Measurements from ENCODE around the gene TSPO. TPM values are rescaled to one million over a fixed set of nuclear protein-coding genes. Genes with fewer than 3 reads are reported as not detected.

TSPO gene
- total and polyA plus RNA-seq, 7 experiments from 2014 or later: 56.1 to 357 (median 102) TPM

DNA sequence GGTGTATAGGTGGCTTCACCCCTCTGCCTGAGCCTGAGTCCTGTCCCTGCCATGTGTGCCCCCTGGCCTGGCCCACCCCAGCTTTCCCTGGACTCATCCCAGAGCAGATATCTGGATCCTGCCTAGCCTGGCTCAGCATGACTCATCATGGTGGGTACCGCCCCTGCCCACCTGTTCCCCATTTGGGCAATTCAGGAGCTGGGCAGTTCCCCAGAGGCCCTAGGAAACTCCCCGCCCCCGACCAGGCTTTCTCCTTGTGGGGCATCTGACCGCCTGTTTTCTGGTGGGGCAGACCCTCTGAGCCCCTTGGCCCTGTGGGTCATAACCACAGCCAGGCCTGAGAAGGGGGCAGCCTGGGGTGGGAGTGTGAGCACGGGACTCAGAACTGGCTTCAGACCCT lies 4.4 kb downstream of the TSPO start:
- Histone ChIP-seq H3K4me1 (ENCODE audit: control insufficient read depth in 2 of 2, insufficient read depth in 2 of 2, low read length in 2 of 2) (peaks cover 5 to 10% of the 10 kb centered on the region in 2 donors), H3K9me3 (ENCODE audit: control insufficient read depth in 2 of 3, low read length in 3 of 3) (no peaks in the 10 kb centered on the region), H3K27me3 (ENCODE audit: control insufficient read depth in 2 of 2, insufficient read depth in 2 of 2, low read length in 2 of 2) (no peaks in the 10 kb centered on the region), H3K4me3 (ENCODE audit: low read length) (no peak overlapping the region), H3K27ac (ENCODE audit: low read depth, low read length) (no peak overlapping the region), H3K36me3 (ENCODE audit: control insufficient read depth in 2 of 3, insufficient read depth in 3 of 3, low read length in 3 of 3) (peaks cover 0 to 33% (median 4%) of the 10 kb centered on the region in 3 experiments)
- DNase-seq (no peak), ATAC-seq (no peak)
- Mint-ChIP-seq H3K9me3 (no peaks in the 10 kb centered on the region), H3K27me3 (no peaks in the 10 kb centered on the region), H3K4me3 (peak overlapping the region in 1 of 10 donors; percentile 63), H3K4me1 (peaks cover 8 to 35% (median 13%) of the 10 kb centered on the region in 7 donors), H3K27ac (no peak overlapping the region), H3K36me3 (peaks cover 0 to 4% (median 2%) of the 10 kb centered on the region in 5 donors)
- ChIA-PET CTCF (no interaction called here), POLR2A (no interaction called here)
- intact Hi-C loops (cut with micrococcal nuclease): no loop called here

GRCh38 chr22:43156413-43156812 lies 5.1 kb downstream of the TSPO start:
- H3K27me3 Mint-ChIP-seq: no peaks in the 10 kb centered on the region
- H3K27me3 ChIP-seq (ENCODE audit: control insufficient read depth in 2 of 2, insufficient read depth in 2 of 2, low read length in 2 of 2): no peaks in the 10 kb centered on the region
- H3K27ac Mint-ChIP-seq: peak overlapping the region in 2 of 9 donors; percentile 25 to 65
- H3K4me1 ChIP-seq (ENCODE audit: control insufficient read depth in 2 of 2, insufficient read depth in 2 of 2, low read length in 2 of 2): peaks cover 5 to 7% of the 10 kb centered on the region in 2 donors
- no peak for DNase-seq
- no peak overlapping the region for H3K27ac ChIP-seq (ENCODE audit: low read depth, low read length)
- CTCF ChIA-PET: no interaction called here
- POLR2A ChIA-PET: no interaction called here
- H3K36me3 ChIP-seq (ENCODE audit: control insufficient read depth in 2 of 3, insufficient read depth in 3 of 3, low read length in 3 of 3): peaks cover 0 to 38% (median 4%) of the 10 kb centered on the region in 3 experiments
- H3K9me3 Mint-ChIP-seq: no peaks in the 10 kb centered on the region
- no peak overlapping the region for H3K4me3 ChIP-seq (ENCODE audit: low read length)
- ATAC-seq: no peak
- no peaks in the 10 kb centered on the region for H3K9me3 ChIP-seq (ENCODE audit: control insufficient read depth in 2 of 3, low read length in 3 of 3)
- intact Hi-C loops (cut with micrococcal nuclease): no loop called here
- H3K4me1 Mint-ChIP-seq: peaks cover 8 to 32% (median 8%) of the 10 kb centered on the region in 7 donors
- H3K4me3 Mint-ChIP-seq: peak overlapping the region in 1 of 10 donors; percentile 63
- peaks cover 0 to 4% (median 2%) of the 10 kb centered on the region in 5 donors for H3K36me3 Mint-ChIP-seq

DNA sequence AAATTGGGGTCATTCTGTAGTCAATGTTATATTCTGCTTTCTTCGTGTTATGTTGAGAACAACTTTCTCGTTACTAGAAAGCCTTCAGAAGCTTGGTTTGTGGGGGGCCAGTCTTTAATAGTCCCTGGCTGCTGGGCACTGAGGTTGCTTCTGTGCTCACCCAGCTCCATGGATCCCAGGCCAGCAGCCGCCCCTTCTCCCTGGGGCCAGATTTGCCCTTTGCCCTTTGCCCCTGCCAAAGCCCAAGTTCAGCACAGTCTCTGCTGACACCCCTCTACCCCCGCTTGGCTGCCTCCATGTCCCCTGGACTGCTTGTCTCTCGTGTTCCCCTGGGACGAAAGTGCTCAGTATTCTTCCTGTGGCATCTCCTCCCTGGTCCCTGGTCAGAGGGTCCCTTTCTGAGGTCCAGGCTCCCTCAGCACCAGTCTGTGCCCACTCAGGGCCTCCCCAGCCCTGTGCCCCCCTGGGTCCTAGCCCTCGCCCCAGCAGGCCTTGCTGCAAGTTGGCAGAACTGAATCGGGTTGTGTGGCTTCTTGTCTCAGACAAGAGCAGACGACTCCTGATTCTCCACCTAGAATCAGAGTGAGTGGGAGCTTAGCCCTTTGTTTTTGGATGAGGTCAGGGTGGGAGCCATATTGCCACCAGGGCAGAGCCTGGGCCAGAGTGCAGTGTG lies 6.7 kb downstream of the TSPO start:
- Histone ChIP-seq H3K27ac (ENCODE audit: low read depth, low read length) (no peak overlapping the region), H3K4me1 (ENCODE audit: control insufficient read depth in 2 of 2, insufficient read depth in 2 of 2, low read length in 2 of 2) (peaks cover under 1% of the 10 kb centered on the region in 2 donors), H3K4me3 (ENCODE audit: low read length) (no peak overlapping the region), H3K9me3 (ENCODE audit: control insufficient read depth in 2 of 3, low read length in 3 of 3) (no peaks in the 10 kb centered on the region), H3K36me3 (ENCODE audit: control insufficient read depth in 2 of 3, insufficient read depth in 3 of 3, low read length in 3 of 3) (peaks cover 0 to 41% (median 4%) of the 10 kb centered on the region in 3 experiments), H3K27me3 (ENCODE audit: control insufficient read depth in 2 of 2, insufficient read depth in 2 of 2, low read length in 2 of 2) (no peaks in the 10 kb centered on the region)
- Mint-ChIP-seq H3K27me3 (no peaks in the 10 kb centered on the region), H3K36me3 (peaks cover 0 to 4% (median 2%) of the 10 kb centered on the region in 5 donors), H3K27ac (peak overlapping the region in 3 of 9 donors; percentile 22 to 78 (median 60)), H3K9me3 (no peaks in the 10 kb centered on the region), H3K4me3 (no peak overlapping the region), H3K4me1 (peaks cover 1 to 24% (median 9%) of the 10 kb centered on the region in 7 donors)
- DNase-seq (no peak), ATAC-seq (no peak)
- ChIA-PET POLR2A (interaction anchor here (1.0 kb wide), 1 partner anchor 23 kb away, joined by 3 read pairs; no protein-coding TSS in a partner anchor), CTCF (interaction anchor here (0.6 kb wide), 1 partner anchor 1190 kb away, joined by 3 read pairs; no protein-coding TSS in a partner anchor)
- intact Hi-C loops (cut with micrococcal nuclease): no loop called here

GRCh38 chr22:43158778-43159483 lies 7.6 kb downstream of the TSPO start:
- H3K4me3 ChIP-seq (ENCODE audit: low read length): no peak overlapping the region

GRCh38 chr22:43159484-43160178 lies 8.3 kb downstream of the TSPO start:
- Histone ChIP-seq H3K27ac (ENCODE audit: low read depth, low read length) (no peak overlapping the region), H3K4me3 (ENCODE audit: low read length) (no peak overlapping the region), H3K9me3 (ENCODE audit: control insufficient read depth in 2 of 3, low read length in 3 of 3) (no peaks in the 10 kb centered on the region), H3K36me3 (ENCODE audit: control insufficient read depth in 2 of 3, insufficient read depth in 3 of 3, low read length in 3 of 3) (peaks cover 0 to 42% (median 4%) of the 10 kb centered on the region in 3 experiments), H3K4me1 (ENCODE audit: control insufficient read depth in 2 of 2, insufficient read depth in 2 of 2, low read length in 2 of 2) (no peaks in the 10 kb centered on the region), H3K27me3 (ENCODE audit: control insufficient read depth in 2 of 2, insufficient read depth in 2 of 2, low read length in 2 of 2) (no peaks in the 10 kb centered on the region)
- ChIA-PET POLR2A (no interaction called here), CTCF (no interaction called here)
- Mint-ChIP-seq H3K9me3 (no peaks in the 10 kb centered on the region), H3K27me3 (no peaks in the 10 kb centered on the region), H3K4me3 (no peak overlapping the region), H3K4me1 (peaks cover 0 to 24% (median 13%) of the 10 kb centered on the region in 7 donors), H3K36me3 (peaks cover 0 to 4% (median 3%) of the 10 kb centered on the region in 5 donors), H3K27ac (no peak overlapping the region)
- no peak for ATAC-seq
- DNase-seq: no peak
- intact Hi-C loops (cut with micrococcal nuclease): no loop called here

More at GRCh38 chr22:43158778-43159483, 7.6 kb downstream of the TSPO start:
- H3K4me3 Mint-ChIP-seq: no peak overlapping the region
- no peaks in the 10 kb centered on the region for H3K27me3 ChIP-seq (ENCODE audit: control insufficient read depth in 2 of 2, insufficient read depth in 2 of 2, low read length in 2 of 2)
- ATAC-seq: no peak
- peak overlapping the region in 5 of 9 donors; percentile 7 to 78 (median 22) for H3K27ac Mint-ChIP-seq
- no peaks in the 10 kb centered on the region for H3K9me3 ChIP-seq (ENCODE audit: control insufficient read depth in 2 of 3, low read length in 3 of 3)
- no peaks in the 10 kb centered on the region for H3K9me3 Mint-ChIP-seq
- intact Hi-C loops (cut with micrococcal nuclease): no loop called here
- H3K36me3 Mint-ChIP-seq: peaks cover 0 to 4% (median 2%) of the 10 kb centered on the region in 5 donors
- no peaks in the 10 kb centered on the region for H3K27me3 Mint-ChIP-seq
- DNase-seq: no peak
- no peak overlapping the region for H3K27ac ChIP-seq (ENCODE audit: low read depth, low read length)
- peaks cover 0 to 42% (median 4%) of the 10 kb centered on the region in 3 experiments for H3K36me3 ChIP-seq (ENCODE audit: control insufficient read depth in 2 of 3, insufficient read depth in 3 of 3, low read length in 3 of 3)
- POLR2A ChIA-PET: interaction anchor here (1.0 kb wide), 1 partner anchor 22 kb away, joined by 3 read pairs; no protein-coding TSS in a partner anchor
- CTCF ChIA-PET: interaction anchor here (0.6 kb wide), 1 partner anchor 1191 kb away, joined by 3 read pairs; no protein-coding TSS in a partner anchor
- H3K4me1 ChIP-seq (ENCODE audit: control insufficient read depth in 2 of 2, insufficient read depth in 2 of 2, low read length in 2 of 2): no peaks in the 10 kb centered on the region
- peaks cover 0 to 23% (median 9%) of the 10 kb centered on the region in 7 donors for H3K4me1 Mint-ChIP-seq

- peak overlapping the region in 6 of 9 donors; percentile 3 to 67 (median 30) for H3K27ac Mint-ChIP-seq
- peaks cover 0 to 36% (median 4%) of the 10 kb centered on the region in 3 experiments for H3K36me3 ChIP-seq (ENCODE audit: control insufficient read depth in 2 of 3, insufficient read depth in 3 of 3, low read length in 3 of 3)
- no peak for ATAC-seq
Measured at GRCh38 chr22:43160497-43161126, 9.3 kb downstream of the TSPO start.

More at GRCh38 chr22:43160497-43161126, 9.3 kb downstream of the TSPO start:
- Histone ChIP-seq H3K27me3 (ENCODE audit: control insufficient read depth in 2 of 2, insufficient read depth in 2 of 2, low read length in 2 of 2) (no peaks in the 10 kb centered on the region), H3K4me1 (ENCODE audit: control insufficient read depth in 2 of 2, insufficient read depth in 2 of 2, low read length in 2 of 2) (no peaks in the 10 kb centered on the region), H3K27ac (ENCODE audit: low read depth, low read length) (no peak overlapping the region), H3K4me3 (ENCODE audit: low read length) (no peak overlapping the region), H3K9me3 (ENCODE audit: control insufficient read depth in 2 of 3, low read length in 3 of 3) (no peaks in the 10 kb centered on the region)
- no peaks in the 10 kb centered on the region for H3K9me3 Mint-ChIP-seq
- intact Hi-C loops (cut with micrococcal nuclease): no loop called here
- POLR2A ChIA-PET: interaction anchor here (0.6 kb wide), 1 partner anchor 11 kb away, joined by 3 read pairs; no protein-coding TSS in a partner anchor
- peaks cover 0 to 4% (median 3%) of the 10 kb centered on the region in 5 donors for H3K36me3 Mint-ChIP-seq
- CTCF ChIA-PET: no interaction called here
- H3K4me3 Mint-ChIP-seq: no peak overlapping the region
- peaks cover 0 to 22% (median 13%) of the 10 kb centered on the region in 7 donors for H3K4me1 Mint-ChIP-seq
- DNase-seq: no peak
- no peaks in the 10 kb centered on the region for H3K27me3 Mint-ChIP-seq
